Measurements from ENCODE around the gene GHRH. TPM values are rescaled to one million over a fixed set of nuclear protein-coding genes. Genes with fewer than 3 reads are reported as not detected.

The GHRH gene
- total RNA-seq, 4 donors from 2014 or later = not detected

GRCh38 chr20:37244572-37244957, 17.0 kb downstream of the GHRH start:
- H3K4me3 ChIP-seq (ENCODE audit: low read depth, poor library complexity, severe bottlenecking) = no peak overlapping the region
- TF ChIP-seq CTCF (IDR thresholded peaks at IDR 0.05) (no peak), POLR2A (IDR thresholded peaks at IDR 0.05) (no peak)
- 75 to 76% methylated on average over 5 of the region's 5 CpGs for WGBS, 2 donors
- DNase-seq (ENCODE audit: low spot score in 2 of 2) = no peak
- intact Hi-C loops (cut with DNase I; ENCODE audit: low total_unique reads) = no loop called here

GRCh38 chr20:37243937-37244571, 17.6 kb downstream of the GHRH start:
- no peak for DNase-seq (ENCODE audit: low spot score in 2 of 2)
- TF ChIP-seq POLR2A (IDR thresholded peaks at IDR 0.05) (no peak), CTCF (IDR thresholded peaks at IDR 0.05) (no peak)
- intact Hi-C loops (cut with DNase I; ENCODE audit: low total_unique reads) = no loop called here
- no peak overlapping the region for H3K4me3 ChIP-seq (ENCODE audit: low read depth, poor library complexity, severe bottlenecking)
- WGBS, 2 donors = 48 to 61% methylated on average over 8 of the region's 8 CpGs

- no peak overlapping the region for H3K4me3 ChIP-seq (ENCODE audit: low read depth, poor library complexity, severe bottlenecking)
- DNase-seq (ENCODE audit: low spot score in 2 of 2) = peak in 1 of 2 donors; percentile 71
- no peak for TF ChIP-seq POLR2A (IDR thresholded peaks at IDR 0.05)
- TF ChIP-seq CTCF (IDR thresholded peaks at IDR 0.05) = no peak
- WGBS, 2 donors = 84 to 85% methylated on average over 16 of the region's 16 CpGs
- intact Hi-C loops (cut with DNase I; ENCODE audit: low total_unique reads) = no loop called here
Measured at GRCh38 chr20:37243076-37243936, 18.3 kb downstream of the GHRH start.

- no peak overlapping the region for H3K4me3 ChIP-seq (ENCODE audit: low read depth, poor library complexity, severe bottlenecking)
- intact Hi-C loops (cut with DNase I; ENCODE audit: low total_unique reads) = no loop called here
- no peak for TF ChIP-seq CTCF (IDR thresholded peaks at IDR 0.05)
- TF ChIP-seq POLR2A (IDR thresholded peaks at IDR 0.05) = no peak
- DNase-seq (ENCODE audit: low spot score in 2 of 2) = no peak
- WGBS, 2 donors = 71 to 76% methylated on average over 4 of the region's 4 CpGs
Measured at GRCh38 chr20:37242503-37242902, 19.1 kb downstream of the GHRH start.

- H3K4me3 ChIP-seq (ENCODE audit: low read depth, poor library complexity, severe bottlenecking) = no peak overlapping the region
- DNase-seq (ENCODE audit: low spot score in 2 of 2) = peak in 1 of 2 donors; percentile 32
- WGBS, 2 donors = 45 to 57% methylated on average over 3 of the region's 3 CpGs
- intact Hi-C loops (cut with DNase I; ENCODE audit: low total_unique reads) = no loop called here
- TF ChIP-seq CTCF (IDR thresholded peaks at IDR 0.05) (no peak), POLR2A (IDR thresholded peaks at IDR 0.05) (no peak)
Measured at GRCh38 chr20:37240337-37241067, 21.1 kb downstream of the GHRH start.
